ENCODE data around the gene LIX1.
"Not testable (repeated sequence)": the region's sequence is repeated elsewhere in the genome, so short reads cannot be mapped to it uniquely, and the experiment has no call there.

LIX1 gene

DNA sequence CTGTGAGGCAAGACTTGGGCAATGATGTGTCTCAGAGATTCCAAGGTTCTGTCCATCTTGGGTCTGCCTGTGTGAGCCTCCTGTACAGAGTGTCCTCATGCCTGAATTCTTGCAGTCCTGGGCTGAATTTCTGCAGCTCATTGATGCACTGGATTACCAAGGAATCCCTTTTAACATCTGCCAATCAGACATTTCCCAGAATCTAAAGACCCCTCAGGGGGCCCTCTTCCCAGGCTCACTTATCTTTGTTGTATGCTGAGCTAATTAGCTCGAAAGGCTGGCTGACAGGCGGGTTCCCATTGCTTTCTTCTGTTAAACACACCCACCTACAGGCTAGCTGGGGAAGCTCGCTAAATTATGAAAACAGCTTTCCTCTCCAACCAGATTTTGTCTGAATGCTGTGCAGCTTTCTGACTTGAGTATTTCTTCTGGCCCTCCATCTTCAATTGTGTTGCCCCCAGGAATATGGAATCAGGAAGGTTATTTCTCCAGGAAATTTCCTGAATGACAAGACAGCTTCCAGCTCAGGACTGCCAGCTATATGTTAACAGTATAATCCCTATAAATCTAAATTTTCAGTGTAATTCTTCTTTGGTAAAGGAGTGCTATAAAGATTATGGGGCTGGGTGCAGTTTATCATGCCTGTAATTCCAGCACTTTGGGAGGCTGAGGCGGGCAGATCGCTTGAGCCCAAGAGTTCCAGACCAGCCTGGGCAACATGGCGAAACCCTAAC is at the start of gene LIX1 (continued):
- TF ChIP-seq ZBTB8A (tag by site-specific recombination; IDR thresholded peaks at IDR 0.05) (no peak), ZNF791 (tag by site-specific recombination; IDR thresholded peaks at IDR 0.05) (no peak), ZSCAN30 (tag by site-specific recombination; IDR thresholded peaks at IDR 0.05) (0 out of 2 replicates have a peak, but pooled peaks have one; percentile 33), ZNF184 (tag by site-specific recombination; IDR thresholded peaks at IDR 0.05) (no peak), RBAK (tag by site-specific recombination; IDR thresholded peaks at IDR 0.05) (no peak), SP3 (tag by site-specific recombination; IDR thresholded peaks at IDR 0.05) (no peak)

DNA sequence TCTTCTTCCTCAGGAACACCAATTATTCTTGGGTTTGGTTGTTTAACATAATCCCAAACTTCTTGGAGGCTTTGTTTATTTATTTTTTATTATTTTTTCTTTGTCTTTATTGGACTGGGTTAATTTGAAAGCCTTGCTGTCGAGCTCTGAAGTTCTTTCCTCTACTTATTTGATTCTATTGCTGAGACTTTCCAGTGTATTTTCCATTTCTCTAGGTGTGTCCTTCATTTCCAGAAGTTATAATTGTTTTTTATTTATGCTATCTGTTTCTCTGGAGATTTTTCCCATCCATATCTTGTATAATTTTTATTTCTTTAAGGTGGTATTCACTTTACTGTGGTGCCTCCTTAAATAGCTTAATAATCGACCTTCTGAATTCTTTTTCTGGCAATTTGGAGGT is 49.5 kb upstream of the LIX1 start:
- CTCF ChIA-PET, result interaction anchor here (0.6 to 1.2 kb wide), 3 partner anchors 15 to 1035 kb away, joined by 3 to 5 read pairs (median 3); no protein-coding TSS in a partner anchor
- H3K9me3 ChIP-seq (ENCODE audit: control insufficient read depth, insufficient read depth, low read depth, low read length), result no peaks in the 10 kb centered on the region
- H3K4me3 ChIP-seq (ENCODE audit: low read depth, low read length), result no peak overlapping the region
- POLR2A ChIA-PET, result interaction anchor here (3.0 kb wide), 1 partner anchor 8 kb away, joined by 15 read pairs; the partner anchor contains the start of gene RIOK2
- no peak for TF ChIP-seq ZNF610 (tag by site-specific recombination; IDR thresholded peaks at IDR 0.05; ENCODE audit: borderline replicate concordance)
- TF ChIP-seq SETDB1 (IDR thresholded peaks at IDR 0.05; ENCODE audit: insufficient read length, low read length), result peak; percentile 27
- peaks cover 12% of the 10 kb centered on the region for H3K4me1 ChIP-seq (ENCODE audit: control insufficient read depth, insufficient read depth, low read length)
- H3K27ac ChIP-seq (ENCODE audit: extremely low read depth, low read depth, low read length), result no peak overlapping the region
- H3K36me3 ChIP-seq (ENCODE audit: control insufficient read depth in 2 of 2, insufficient read depth in 1 of 2, low read length in 2 of 2), result no peaks in the 10 kb centered on the region

DNA sequence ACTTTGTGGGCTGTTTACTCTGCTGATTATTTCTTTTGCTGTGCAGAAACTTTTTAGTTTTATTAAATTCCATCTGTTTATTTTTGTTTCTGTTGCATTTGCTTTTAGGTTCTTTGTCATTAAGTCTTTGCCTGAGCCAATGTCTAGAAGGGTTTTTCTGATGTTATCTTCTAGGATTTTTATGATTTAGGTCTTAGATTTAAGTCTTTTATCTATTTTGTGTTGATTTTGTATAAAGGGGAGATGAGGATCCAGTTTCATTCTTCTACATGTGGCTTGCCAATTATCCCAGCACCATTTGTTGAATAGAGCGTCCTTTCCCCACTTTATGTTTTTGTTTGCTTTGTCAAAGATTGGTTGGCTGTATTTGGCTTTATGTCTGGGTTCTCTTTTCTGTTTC is 47.1 kb upstream of the LIX1 start:
- CTCF ChIA-PET; H3K27ac ChIP-seq (ENCODE audit: extremely low read depth, low read depth, low read length); H3K36me3 ChIP-seq (ENCODE audit: control insufficient read depth in 2 of 2, insufficient read depth in 1 of 2, low read length in 2 of 2); H3K9me3 ChIP-seq (ENCODE audit: control insufficient read depth, insufficient read depth, low read depth, low read length); POLR2A ChIA-PET; H3K4me3 ChIP-seq (ENCODE audit: low read depth, low read length): not testable (repeated sequence)
- peaks cover 12% of the 10 kb centered on the region for H3K4me1 ChIP-seq (ENCODE audit: control insufficient read depth, insufficient read depth, low read length)
- TF ChIP-seq WT1 (tag by site-specific recombination; IDR thresholded peaks at IDR 0.05), result 0 out of 2 replicates have a peak, but pooled peaks have one; percentile 57

DNA sequence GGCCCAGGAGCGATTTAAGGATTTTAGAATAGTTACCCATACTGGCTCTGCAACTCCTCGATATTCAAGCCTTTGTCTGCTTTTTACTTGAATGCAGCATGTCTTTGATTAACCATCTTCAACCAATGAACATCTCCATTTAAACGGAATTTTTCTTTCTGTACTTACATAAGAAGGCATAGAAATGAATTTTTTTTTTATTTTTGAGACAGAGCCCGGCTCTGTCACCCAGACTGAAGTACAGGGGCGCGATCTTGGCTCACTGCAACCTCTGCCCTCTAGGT is 41.5 kb upstream of the LIX1 start:
- POLR2A ChIA-PET, result interaction anchor here (1.7 kb wide), 1 partner anchor 9 kb away, joined by 15 read pairs; no protein-coding TSS in a partner anchor
- CTCF ChIA-PET, result interaction anchor here (1.5 kb wide), 1 partner anchor 22 kb away, joined by 3 read pairs; no protein-coding TSS in a partner anchor
- H3K36me3 ChIP-seq (ENCODE audit: control insufficient read depth in 2 of 2, insufficient read depth in 1 of 2, low read length in 2 of 2), result peaks cover 0 to 12% of the 10 kb centered on the region in 2 experiments
- no peak for TF ChIP-seq ZSCAN16 (tag by site-specific recombination; IDR thresholded peaks at IDR 0.05)
- no peak for TF ChIP-seq SP2 (tag by site-specific recombination; IDR thresholded peaks at IDR 0.05)
- TF ChIP-seq ZNF544 (tag by site-specific recombination; IDR thresholded peaks at IDR 0.05), result no peak
- TF ChIP-seq ZFP37 (tag by site-specific recombination; IDR thresholded peaks at IDR 0.05), result no peak
- no peak for TF ChIP-seq ZNF341 (tag by site-specific recombination; IDR thresholded peaks at IDR 0.05; ENCODE audit: low read depth)
- TF ChIP-seq, protein P1, sequence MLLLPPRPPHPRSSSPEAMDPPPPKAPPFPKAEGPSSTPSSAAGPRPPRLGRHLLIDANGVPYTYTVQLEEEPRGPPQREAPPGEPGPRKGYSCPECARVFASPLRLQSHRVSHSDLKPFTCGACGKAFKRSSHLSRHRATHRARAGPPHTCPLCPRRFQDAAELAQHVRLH (tag by site-specific recombination; IDR thresholded peaks at IDR 0.05), result peak; percentile 73; the same call in 1 of the 2 replicates
- no peak for TF ChIP-seq ATF2 (tag by site-specific recombination; IDR thresholded peaks at IDR 0.05; ENCODE audit: low read depth)
- TF ChIP-seq GLI2 (tag by site-specific recombination; IDR thresholded peaks at IDR 0.05; ENCODE audit: borderline replicate concordance, low read depth), result no peak
- peak; percentile 29; the same call in 1 of the 2 replicates for TF ChIP-seq ZBTB11 (tag by site-specific recombination; conservative IDR thresholded peaks at IDR 0.05; ENCODE audit: low read depth)
- TF ChIP-seq ZNF335 (tag by site-specific recombination; conservative IDR thresholded peaks at IDR 0.05), result peak; percentile 49
- no peak for TF ChIP-seq ZNF600 (tag by site-specific recombination; IDR thresholded peaks at IDR 0.05)
- no peak for TF ChIP-seq ZNF16 (tag by site-specific recombination; IDR thresholded peaks at IDR 0.05; ENCODE audit: low read depth)
- TF ChIP-seq ZNF133 (tag by site-specific recombination; IDR thresholded peaks at IDR 0.05), result no peak
- TF ChIP-seq ZNF362 (tag by site-specific recombination; IDR thresholded peaks at IDR 0.05), result 0 out of 2 replicates have a peak, but pooled peaks have one; percentile 26
- TF ChIP-seq ZNF830 (tag by site-specific recombination; IDR thresholded peaks at IDR 0.05; ENCODE audit: low read depth), result no peak

More for the DNA sequence above, 41.5 kb upstream of the LIX1 start:
- Histone ChIP-seq H3K4me3 (ENCODE audit: low read depth, low read length) (no peak overlapping the region), H3K27ac (ENCODE audit: extremely low read depth, low read depth, low read length) (peak overlapping the region; percentile 87; the same call in 1 of the 2 replicates), H3K4me1 (ENCODE audit: control insufficient read depth, insufficient read depth, low read length) (peaks cover 2% of the 10 kb centered on the region), H3K9me3 (ENCODE audit: control insufficient read depth, insufficient read depth, low read depth, low read length) (no peaks in the 10 kb centered on the region)
